ENCODE measurements around the gene CFAP92.

Gene CFAP92

DNA sequence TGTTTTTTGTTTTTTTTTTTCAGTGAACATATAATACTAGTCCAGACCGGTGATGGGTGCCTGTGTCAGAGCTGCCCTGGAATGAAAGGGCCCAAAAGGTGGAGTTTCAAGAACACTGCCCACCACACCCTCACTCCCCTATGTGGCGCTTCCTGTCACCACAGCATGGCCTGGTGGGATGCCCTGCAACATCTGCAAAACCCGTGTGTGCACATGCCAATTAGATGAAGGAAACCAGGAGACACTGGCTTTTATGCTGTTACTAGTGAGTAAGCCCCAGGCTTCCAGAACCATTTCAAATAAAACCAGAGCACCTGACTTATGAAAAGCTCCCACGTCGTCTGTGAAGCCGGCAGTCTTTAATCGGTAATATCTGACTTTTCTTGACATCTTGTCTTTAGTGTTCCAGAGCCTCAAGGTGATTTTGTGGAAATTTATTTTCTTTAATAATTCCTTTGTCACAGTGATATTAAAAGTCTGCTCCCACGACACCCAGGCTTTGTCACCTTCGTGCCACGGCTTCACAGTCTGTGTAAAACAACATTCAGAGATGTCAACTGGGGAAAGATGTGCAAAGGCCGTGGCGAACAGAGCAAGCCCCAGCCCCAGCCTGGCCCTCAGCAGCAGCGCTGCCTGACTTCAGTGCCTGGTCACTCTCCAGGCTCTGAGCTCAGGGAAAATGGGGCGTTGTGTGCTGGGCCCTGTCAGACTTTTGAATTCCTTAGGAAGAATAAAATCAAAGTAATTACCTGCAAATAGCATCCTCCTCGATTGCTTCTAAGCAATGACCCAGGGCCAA lies 6.4 kb downstream of the CFAP92 start:
- no peak for DNase-seq

DNA sequence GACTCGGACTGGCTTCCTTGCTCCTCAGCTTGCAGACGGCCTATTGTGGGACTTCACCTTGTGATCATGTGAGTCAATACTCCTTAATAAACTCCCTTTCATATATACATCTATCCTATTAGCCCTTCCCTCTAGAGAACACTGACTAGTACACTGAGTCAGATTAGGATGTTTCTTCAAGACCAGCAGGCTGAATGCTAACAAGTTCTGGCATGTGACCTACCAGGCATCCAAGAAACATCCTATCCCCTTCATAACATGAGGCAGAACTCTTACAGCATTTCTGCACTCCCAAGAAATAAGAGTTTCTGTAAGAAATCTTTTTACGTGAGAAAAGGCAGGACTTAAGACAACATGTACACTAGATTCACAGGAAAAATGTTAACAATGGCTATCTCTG lies 9.3 kb downstream of the CFAP92 start:
- DNase-seq, result no peak

DNA sequence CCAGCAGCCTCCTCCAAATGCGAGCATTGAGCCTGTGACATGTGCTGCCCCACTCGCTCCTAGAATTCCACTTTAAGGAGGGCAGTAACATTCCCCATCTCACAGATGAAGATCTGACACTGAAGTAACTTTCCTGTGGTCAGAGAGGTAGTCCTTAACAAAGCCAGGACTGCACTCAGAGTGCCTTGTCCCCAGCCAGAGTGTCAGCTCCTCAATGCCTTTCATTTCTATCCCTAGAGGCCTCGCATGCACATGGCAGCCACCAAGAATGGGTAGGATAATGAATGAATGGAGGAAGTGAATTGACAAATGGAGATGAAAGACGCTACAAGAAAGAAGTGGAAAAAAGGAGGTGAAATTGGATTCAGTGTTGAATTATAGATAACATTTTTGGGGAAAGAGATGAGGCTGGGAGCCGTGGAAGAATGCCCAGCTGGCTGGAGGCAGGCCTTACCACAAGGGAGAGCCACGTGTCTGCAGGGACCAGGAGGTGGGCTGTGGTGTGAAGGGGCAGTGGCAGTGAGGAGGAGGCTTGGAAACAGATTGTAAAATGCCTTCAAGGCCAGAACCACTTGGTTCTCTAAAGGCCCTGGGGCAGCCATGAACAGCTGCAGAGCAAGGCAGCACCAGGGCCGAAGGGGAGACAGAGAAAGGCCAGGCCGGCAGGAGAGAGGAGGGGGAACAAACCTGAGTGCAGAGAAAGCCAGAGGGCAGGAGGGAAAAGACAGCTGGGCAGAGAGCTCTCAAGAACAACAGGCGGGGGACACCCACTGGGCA lies 10.4 kb downstream of the CFAP92 start:
- DNase-seq, result no peak

DNA sequence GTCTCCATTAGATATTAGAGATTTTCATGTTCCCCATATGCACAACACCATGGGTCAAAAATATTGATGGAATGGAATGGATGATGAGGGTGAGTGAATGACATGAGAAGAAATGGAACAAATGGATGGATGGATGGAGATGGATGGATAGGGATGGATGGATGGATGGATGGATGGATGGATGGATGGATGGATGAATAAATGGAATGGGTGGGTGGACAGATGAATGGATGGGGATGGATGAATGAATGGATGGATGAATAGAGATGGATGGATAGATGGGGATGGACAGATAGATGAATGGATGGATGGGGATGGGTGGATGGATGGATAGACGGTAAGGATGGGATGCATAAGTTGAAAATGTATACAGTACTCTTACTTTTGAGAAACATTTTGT lies 18.6 kb downstream of the CFAP92 start:
- DNase-seq, result no peak

DNA sequence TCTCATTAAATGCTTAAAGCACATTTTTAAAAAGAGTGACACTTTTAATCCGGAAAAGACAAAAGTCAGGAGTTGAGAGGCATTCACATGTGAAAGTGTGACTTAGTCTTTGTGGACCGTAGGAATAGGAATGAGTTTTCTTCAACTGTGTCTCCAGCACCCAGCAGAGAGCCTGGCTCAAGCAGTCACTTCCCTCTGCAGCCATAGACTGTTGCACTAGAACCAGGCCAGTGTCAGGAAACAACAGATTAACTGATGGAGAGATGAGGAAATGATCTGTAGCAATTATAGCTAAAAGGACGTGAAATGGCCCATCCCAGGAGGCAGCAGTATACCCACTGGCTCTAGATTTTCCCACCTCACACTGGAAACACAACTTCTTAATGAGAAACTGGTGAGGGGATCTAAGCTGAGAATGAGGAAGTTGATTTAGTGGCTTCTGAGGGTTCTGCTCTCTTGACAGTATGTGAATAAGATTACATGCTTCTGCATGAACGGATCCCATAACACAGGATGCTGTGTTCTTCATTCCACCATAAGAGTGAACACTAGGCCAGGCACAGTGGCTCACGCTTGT lies 19.8 kb downstream of the CFAP92 start:
- DNase-seq, result no peak

DNA sequence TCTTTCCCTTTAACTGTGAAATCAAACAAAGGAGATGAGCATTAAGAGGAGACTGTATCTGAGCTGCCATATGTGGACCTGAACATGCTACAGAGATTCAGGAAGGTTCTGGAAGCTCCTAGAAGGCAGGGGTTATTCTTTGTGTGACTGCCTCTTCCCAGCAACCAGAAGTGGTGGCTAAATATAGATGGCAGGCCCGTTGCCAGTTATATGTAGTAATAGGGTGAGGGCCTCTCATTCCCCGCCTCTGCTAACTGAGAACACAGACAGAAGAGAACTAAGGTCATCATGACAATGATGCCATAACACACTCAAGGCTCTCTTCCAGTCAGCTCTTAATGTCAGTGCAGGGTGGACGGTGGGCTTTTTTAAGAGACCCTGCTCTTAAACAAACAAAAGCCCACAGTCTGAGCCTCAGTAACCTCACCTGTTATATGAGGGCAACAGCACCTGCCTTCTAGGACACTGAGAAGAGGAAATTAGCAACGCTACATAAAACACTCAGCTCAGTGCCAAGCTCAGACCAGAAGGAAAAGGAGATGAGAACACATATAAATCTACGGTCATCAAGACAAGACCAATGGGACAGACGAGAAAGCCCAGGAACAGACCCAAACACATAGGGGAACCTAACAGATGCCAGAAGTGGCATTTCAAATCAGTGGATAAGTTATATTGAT lies 22.3 kb downstream of the CFAP92 start:
- no peak for DNase-seq

DNA sequence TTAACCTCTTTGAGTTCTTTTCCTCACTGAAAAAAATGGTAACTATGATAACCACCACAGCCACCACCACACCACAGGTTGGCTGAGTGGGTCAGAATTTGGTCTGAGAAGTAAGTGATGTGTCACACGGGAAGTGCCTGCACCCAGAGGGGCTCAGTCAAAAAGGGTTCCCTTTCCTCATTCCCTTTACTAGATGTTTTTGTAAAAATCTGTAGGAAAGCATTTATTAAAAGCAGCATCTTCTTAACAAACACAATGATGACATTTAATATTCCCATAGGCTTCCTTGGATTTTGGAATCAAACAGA lies 23.2 kb downstream of the CFAP92 start:
- DNase-seq, result no peak

DNA sequence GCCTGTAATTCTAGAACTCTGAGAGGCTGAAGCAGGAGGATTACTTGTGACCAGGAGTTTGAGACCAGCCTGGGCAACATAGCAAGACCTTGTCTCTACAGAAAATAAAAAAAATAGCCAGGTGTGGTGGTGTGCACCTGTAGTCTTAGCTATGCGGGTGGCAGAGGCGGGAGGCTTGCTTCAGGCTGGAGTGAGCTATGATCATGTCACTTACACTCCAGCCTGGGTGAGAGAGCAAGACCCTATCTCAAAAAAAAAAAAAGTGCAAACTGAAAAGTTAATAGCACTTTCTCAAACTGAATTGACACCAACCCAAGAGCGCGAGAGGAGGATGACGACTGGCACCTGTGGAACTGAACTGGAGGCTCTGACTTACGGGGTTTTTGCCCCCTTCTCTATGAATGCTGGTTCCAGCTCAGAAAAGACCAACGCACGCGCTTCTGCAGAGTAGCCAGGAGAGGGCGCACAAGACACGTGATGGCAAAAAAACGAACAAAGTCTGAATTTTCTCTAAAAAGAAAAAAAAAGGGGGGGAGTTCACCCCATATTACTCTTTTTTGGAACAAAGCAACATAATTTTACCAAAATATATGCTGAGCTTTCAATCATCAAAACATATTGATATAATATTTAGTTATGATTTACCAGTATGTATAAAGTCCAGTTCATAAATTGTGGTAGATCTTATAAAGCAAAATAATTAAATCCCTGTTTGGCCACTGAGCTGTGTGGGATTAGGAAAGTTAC lies 23.7 kb downstream of the CFAP92 start:
- DNase-seq, result peak; percentile 63

DNA sequence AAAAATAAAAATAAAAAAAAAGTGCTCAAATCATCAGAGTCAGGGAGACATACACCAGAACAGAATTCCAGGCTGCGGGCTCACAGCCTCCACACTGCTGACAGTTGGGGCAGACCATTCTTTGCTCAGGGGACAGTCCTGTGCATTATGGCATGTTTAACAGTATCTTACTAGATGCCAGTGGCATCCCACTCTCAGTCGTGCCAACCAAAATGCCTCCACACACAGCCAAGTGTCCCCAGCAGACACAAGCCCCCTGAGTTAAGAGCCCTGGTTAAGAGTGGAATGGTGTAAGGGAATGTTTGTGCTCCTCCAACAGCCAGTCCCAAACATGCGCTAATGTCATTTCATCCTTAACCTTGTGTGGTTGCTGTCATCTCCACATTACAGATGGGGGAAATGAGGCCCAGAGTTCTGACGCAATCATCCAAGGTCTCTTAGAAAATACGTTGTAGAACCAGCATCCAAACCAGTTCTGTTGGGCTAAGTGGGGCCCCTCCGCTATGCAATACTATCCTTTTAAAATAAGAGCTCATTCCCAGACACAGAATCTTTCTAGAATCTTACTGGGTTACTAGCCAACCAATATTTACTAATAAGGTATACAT lies 26.0 kb downstream of the CFAP92 start:
- DNase-seq, result no peak

DNA sequence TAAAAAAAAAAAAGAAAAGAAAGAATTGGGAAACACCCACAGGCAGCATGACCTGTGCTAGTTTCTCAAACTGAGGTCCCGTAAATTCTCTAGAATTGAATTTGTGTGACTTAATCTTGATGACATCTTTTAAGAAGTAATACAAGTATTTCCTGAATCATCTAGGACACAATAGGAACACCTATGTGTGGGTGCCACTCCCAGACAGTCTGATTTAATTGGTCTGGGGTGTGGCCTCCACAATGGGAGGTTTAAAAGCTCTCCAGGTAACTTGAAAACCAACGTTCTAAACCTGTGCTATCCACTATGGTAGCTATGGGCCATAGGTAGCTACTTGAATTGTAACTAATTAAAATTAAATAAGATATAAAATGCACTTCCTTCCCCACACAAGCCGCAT lies 28.1 kb downstream of the CFAP92 start:
- DNase-seq, result no peak

DNA sequence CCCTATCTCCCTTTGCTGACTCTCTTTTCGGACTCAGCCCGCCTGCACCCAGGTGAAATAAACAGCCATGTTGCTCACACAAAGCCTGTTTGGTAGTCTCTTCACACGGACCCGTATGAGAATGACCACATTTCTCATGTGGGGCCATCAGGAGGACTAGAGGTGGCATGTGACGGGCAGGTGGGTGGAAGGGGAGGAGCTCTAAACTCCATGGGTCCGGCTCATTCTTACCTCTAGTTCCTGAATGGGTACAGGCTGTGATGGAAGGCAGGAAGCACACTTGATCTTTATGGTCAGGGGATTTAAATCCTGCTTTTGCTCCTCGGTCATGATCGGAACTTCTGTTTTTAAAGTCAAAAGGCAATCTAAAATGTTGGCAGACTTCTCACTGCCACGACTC lies 28.6 kb downstream of the CFAP92 start:
- no peak for DNase-seq

DNA sequence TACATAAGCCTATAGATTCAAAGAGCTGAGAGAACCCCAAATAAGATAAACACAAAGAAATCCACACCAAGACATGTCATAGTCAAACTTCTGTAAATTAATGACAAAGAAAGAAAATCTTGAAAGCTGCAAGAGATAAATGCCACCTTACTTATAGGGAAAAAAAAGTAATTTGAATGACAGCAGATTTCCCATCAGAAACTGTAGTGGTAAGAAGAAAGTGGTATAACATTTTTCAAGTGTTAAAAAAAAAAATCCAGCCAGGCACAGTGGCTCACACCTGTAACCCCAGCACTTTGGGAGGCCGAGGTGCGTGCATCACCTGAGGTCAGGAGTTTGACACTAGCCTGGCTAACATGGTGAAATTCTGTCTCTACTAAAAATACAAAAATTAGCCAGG lies 37.4 kb downstream of the CFAP92 start:
- no peak for DNase-seq

DNA sequence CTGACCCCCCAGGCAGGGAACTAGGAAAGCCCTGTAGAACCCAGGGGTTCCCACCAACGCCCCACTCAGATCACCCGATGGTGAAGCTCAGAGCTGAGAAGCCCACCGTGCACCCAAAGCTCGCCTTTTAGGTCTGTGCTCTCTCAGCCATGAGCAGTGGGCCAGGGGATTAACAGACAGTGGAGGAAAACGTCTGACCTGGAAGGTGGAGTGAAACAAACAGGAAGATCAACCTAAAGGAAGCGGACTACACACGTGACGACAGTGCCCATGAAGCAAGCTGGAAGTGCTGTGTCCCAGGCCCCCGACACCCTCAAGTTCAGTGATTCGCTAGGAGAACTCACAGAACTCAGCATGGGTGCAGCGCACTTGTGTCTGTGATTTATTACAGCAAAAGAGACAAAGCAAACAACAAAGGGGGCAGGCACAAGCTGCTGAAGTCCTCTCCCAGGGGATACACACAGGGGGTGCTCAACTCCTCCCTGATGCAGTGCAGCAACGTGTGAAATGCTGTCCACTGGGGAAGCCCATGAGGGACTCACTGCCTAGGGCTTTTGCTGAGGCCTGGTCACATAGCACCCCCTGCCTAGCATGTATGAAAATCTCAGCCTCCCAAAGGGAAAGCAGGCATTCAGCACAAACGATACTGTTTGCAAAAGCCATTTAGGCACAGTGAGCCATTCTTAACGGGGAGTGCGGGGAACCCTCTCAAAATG lies 43.5 kb downstream of the CFAP92 start:
- DNase-seq, result no peak

DNA sequence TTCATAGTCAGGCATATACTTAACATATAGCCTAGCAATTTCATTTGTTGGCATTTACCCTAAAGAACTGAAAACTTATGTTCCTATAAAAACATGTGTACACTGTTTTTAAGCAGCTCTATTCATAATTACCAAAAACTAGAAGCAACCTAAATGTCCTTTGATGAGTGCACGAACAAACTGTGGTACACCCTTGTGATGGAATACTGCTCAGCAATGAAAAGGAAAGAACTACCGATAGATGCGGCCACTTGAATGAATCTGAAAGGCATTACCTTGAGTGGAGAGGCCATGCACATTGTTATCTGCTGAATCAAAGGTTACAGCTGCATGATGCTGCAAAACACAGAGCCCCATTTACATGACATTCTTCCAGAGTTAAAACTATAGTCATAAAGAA lies 44.7 kb downstream of the CFAP92 start:
- DNase-seq, result no peak

DNA sequence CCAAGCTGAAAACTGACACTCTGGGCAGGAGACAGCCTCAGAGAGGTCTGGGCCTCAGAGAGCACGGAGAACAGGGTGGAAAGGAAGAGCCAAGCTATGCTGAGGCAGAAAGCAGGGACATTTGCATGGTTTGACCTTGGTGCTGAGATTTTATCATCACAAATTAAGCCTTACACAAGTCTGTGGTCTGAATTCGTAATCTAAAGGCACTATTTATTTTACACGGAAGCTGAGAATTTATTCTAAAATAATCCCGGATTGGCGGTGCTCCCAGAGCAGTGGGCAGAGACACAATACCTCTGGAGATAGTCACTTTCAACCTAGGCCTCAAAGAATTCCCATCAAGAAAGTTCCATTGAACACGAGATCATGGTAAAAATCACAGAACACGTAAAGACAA lies 47.5 kb downstream of the CFAP92 start:
- no peak for DNase-seq

DNA sequence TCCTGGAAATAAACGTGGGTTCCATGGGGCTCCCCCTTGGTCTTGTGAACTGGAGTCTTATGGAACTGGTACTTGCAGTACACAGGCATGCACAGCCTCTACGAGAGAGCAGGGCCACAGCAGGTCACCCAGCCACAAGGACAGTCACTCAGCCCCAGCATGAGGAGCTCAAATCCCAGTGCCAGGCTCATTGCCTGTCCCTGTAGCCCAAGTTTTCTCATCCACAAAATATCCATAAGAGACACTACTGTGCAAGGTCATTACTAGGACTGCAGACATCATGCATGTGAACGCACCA lies 48.0 kb downstream of the CFAP92 start:
- DNase-seq, result no peak

DNA sequence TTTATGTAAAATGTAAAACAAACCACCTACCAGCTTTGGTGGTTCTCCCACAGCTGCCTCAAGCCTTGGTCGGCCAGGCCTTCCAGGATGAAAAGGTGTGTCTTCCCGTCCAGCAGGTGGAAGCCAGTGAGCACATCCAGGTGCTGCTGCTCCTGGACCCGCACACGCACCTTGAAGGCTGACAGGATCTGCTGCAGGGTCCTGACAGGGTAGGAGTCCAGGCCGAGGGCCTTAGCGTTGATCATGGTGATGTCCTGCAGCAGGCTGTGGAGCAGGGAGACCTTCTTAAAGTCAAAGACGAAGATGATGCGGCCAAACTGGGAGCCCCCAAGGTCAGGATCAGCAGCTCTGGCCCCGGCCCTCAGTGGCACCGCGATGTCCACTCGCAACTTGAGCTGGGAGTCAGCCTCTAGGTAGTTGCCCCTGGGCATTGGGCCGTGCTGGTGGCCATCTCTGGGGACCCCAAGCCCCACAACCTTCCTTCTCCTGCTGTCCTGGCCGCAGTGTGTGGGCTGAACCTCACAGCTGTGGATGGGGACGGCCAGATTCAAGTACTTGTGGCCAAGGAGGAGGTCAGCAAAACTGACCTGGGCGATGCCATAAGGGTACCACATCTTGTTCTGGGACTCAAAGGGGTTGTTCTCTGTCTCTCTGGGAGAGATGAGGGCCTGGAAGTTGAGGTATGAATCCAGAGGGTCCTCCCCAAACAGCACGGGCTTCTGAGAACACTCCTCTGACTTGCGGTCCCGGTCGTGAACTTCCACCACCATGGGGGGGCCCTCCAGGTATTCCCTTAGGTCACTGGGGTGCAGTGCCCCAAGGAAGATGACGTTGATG lies 48.6 kb downstream of the CFAP92 start:
- no peak for DNase-seq

DNA sequence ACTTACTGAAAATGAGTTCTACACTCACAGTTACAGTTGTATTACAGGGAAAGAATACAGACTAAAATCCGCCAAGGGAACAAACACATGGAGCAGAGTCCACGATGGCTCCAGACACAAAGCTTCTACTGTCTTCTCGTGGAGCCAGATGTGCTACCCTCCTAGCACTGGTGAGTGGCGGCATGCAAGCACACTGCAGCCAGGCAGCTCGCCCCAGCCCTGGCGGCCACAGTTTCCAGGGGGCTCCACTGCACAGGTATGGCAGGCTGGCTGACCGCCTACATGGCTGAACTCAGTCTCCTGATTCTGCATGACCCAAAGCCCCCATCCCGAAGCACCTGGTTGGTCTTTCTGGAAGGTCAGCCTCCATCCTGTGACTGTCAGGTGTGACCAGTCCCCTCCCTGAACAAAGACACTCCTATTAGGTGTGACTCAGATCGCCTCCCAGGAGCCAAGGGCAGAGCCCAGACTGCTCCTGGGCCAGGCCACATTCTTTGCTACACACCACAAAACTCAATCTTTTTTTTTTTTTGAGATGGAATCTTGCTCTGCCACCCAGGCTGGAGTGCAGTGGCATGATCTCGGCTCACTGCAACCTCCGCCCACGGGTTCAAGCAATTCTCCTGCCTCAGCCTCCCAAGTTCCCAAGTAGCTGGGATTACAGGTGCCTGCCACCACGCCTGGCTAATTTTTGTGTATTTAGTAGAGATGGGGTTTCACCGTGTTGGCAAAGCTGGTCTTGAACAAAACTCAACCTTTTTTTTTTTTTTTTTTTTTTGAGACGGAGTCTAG lies 51.5 kb downstream of the CFAP92 start:
- DNase-seq, result no peak

DNA sequence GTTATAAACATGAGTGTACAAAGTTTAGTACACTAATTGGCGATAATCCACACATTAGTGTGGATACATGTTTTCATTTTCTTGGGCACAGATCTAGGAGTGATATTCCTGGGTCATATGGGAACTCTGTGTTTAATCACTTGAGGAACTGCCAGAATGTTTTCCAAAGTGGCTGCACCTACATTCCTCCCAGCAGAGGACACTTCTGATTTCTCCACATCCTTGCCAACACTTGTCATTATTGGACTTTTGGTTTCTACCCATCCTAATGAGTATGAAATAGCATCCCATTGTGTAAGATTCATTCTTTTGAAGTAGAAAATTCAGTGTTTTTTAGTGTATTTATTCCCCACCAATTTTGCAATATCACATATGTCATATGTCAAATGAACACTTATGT lies 53.6 kb downstream of the CFAP92 start:
- DNase-seq, result no peak

DNA sequence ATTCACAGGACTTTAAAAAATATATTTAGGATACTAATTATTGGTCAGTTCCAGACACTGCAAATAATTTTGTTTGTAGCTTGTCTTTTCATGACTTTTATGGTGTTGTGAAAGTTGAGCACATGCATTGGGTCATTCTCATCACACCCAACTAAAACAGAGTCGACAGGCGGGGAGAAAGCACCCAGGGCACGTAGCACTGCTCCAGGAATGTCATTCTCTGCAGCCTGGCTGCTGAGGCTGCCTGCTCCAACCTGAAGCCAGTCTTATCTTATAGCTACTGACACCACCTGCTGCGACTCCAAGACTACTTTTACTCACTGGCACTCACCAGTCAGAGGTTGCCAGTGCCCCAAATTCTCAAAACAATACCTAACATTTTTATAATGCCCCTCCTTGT lies 57.5 kb downstream of the CFAP92 start:
- no peak for DNase-seq
